Ovary (tissue), 9 donors: Measurements from ENCODE around the gene IL17REL. TPM values are rescaled to one million over a fixed set of nuclear protein-coding genes. Genes with fewer than 3 reads are reported as not detected.
A peak's percentile ranks its signal among the peaks of the same experiment; 100 is the strongest.

Experiments
- DNase-seq, 5 donors: peaks; one replicate each; pipeline ENCODE4 v3.0.0-alpha.2; 2019 to 2020
- H3K27ac ChIP-seq, 2 donors: fragments of 200-600 bp; one replicate each; pipeline versions ENCODE4 v1.5.1 to v1.8.0; 2019 to 2022
- H3K27me3 ChIP-seq: fragments of 200-600 bp; one replicate; pipeline ENCODE4 v1.8.0; 2022
- H3K36me3 ChIP-seq: fragments of 200-600 bp; sonication (generic); one replicate; pipeline ENCODE4 v1.5.1; 2019
- H3K4me1 ChIP-seq: one replicate; pipeline ENCODE4 v1.8.1; 2013; ENCODE audit warnings: mild to moderate bottlenecking, moderate library complexity; ENCODE audit not compliant: insufficient read depth
- H3K4me3 ChIP-seq: fragments of 200-600 bp; sonication (generic); one replicate; pipeline ENCODE4 v1.5.1; 2017
- H3K9me3 ChIP-seq, 2 donors: fragments of 200-600 bp in 1 of 2; sonication (generic) in 1 of 2; one replicate each; pipeline versions ENCODE4 v1.5.1 to v1.8.1; 2013 to 2019; ENCODE audit warnings: mild to moderate bottlenecking in 1 of 2, moderate library complexity in 1 of 2
- CTCF ChIP-seq, 3 donors: fragments of 450-650 bp in 2 of 3; fragments of 200-600 bp in 1 of 3; IDR thresholded peaks; one replicate each; pipeline versions ENCODE4 v1.5.1 to v1.8.0; 2016 to 2022; ENCODE audit warnings: antibody characterized with exemption in 3 of 3, mild to moderate bottlenecking in 1 of 3
- EP300 ChIP-seq: sonication (generic); formaldehyde crosslinking; IDR thresholded peaks from one replicate; pipeline ENCODE4 v1.6.1; 2017; ENCODE audit warnings: antibody characterized with exemption
- POLR2A ChIP-seq: fragments of 450-650 bp; IDR thresholded peaks from one replicate; pipeline ENCODE4 v1.6.1; 2017; ENCODE audit warnings: antibody characterized with exemption, mild to moderate bottlenecking, moderate library complexity
- WGBS, 3 donors: extraction: QIAGEN DNeasy Blood & Tissue Kit in 1 of 3; methylation state at CpG; one replicate each; pipeline versions ENCODE4 v1.1.5 to v1.1.7; 2013 to 2017; 5-methylcytosine and 5-hydroxymethylcytosine counted together
- intact Hi-C, 4 donors: fragments of 100-400 bp; cut with DNase I; formaldehyde crosslinking; loops; one replicate each; pipeline versions ENCODE4 v1.11.0 to v1.15.1; 2022 to 2023
- polyA plus RNA-seq, 2 donors: library from polyadenylated mRNA; stranded (reverse); fragments of 200-250 nt in 1 of 2; fragments of 350-450 nt in 1 of 2; fragmentation: Illumina TruSeq in 1 of 2; extraction: RNeasy Lipid Tissue Mini Kit (QIAGEN cat#74804) in 1 of 2; gene quantifications; one replicate each; pipeline ENCODE4 v1.2.3, GENCODE V29; 2013 to 2014
- total RNA-seq, 7 donors: library from RNA; depleted of rRNA in 2 of 7; stranded (reverse); fragments of >200 nt in 2 of 7; fragmentation: NEBNext Ultra II Directional in 3 of 7; extraction: Animal tissue kit (Norgen Biotek cat#: 25700) in 3 of 7; gene quantifications; one replicate each; pipeline versions ENCODE4 v1.1.0 to v1.2.4, GENCODE V29; 2016 to 2023
- donor health status: DM: no; HTN: no; CAD: no; lungs with moderate emphysema.
- donor health status: DM: no; HTN: no; CAD: no.
- donor health status: Bipolar disorder and iron deficiency.
- donor health status: DM: yes; HTN: yes; CAD: no.
- donor health status: DM: no; HTN: no; CAD: no.
- donor health status: DM: yes; HTN: yes; CAD: no.

Gene IL17REL
- total and polyA plus RNA-seq, 9 donors = 0.05 to 0.18 (median 0.10) TPM; not detected in 5

GRCh38 chr22:50010676-50011446 is 1.7 kb downstream of the IL17REL start:
- TF ChIP-seq POLR2A (no peak), EP300 (no peak), CTCF (IDR thresholded peaks at IDR 0.05) (no peak)
- DNase-seq = peak in 1 of 5 donors; percentile 31
- WGBS, 3 donors = 1 to 5% (median 2%) methylated on average over 40 to 60 of the region's 61 CpGs
- Histone ChIP-seq H3K36me3 (no peaks in the 10 kb centered on the region), H3K4me1 (peaks cover 2% of the 10 kb centered on the region), H3K27ac (no peak overlapping the region), H3K9me3 (no peaks in the 10 kb centered on the region), H3K4me3 (no peak overlapping the region), H3K27me3 (peaks cover 4% of the 10 kb centered on the region)
- intact Hi-C loops = no loop called here

GRCh38 chr22:50009765-50010675 is 2.5 kb downstream of the IL17REL start:
- H3K9me3 ChIP-seq = no peaks in the 10 kb centered on the region
- H3K4me3 ChIP-seq = no peak overlapping the region
- peaks cover 2% of the 10 kb centered on the region for H3K4me1 ChIP-seq
- H3K36me3 ChIP-seq = no peaks in the 10 kb centered on the region
- intact Hi-C loops = no loop called here
- WGBS, 3 donors = 54 to 71% (median 68%) methylated on average over 41 to 46 of the region's 46 CpGs
- DNase-seq = peak in 3 of 5 donors; percentile 15 to 23 (median 20)
- peaks cover 4% of the 10 kb centered on the region for H3K27me3 ChIP-seq
- TF ChIP-seq EP300 (no peak), CTCF (IDR thresholded peaks at IDR 0.05) (no peak), POLR2A (no peak)
- H3K27ac ChIP-seq = no peak overlapping the region

GRCh38 chr22:50009251-50009650 is 3.3 kb downstream of the IL17REL start:
- Histone ChIP-seq H3K36me3 (no peaks in the 10 kb centered on the region), H3K4me1 (no peaks in the 10 kb centered on the region), H3K27me3 (peaks cover 4% of the 10 kb centered on the region), H3K27ac (no peak overlapping the region), H3K9me3 (no peaks in the 10 kb centered on the region), H3K4me3 (no peak overlapping the region)
- TF ChIP-seq EP300 (no peak), CTCF (IDR thresholded peaks at IDR 0.05) (no peak), POLR2A (no peak)
- DNase-seq = peak in 1 of 5 donors; percentile 26
- WGBS, 3 donors = 87 to 89% (median 89%) methylated on average over 13 to 16 of the region's 16 CpGs
- intact Hi-C loops = no loop called here

- WGBS, 3 donors = 82 to 88% (median 87%) methylated on average over 22 to 24 of the region's 24 CpGs
- H3K27ac ChIP-seq = no peak overlapping the region
- H3K9me3 ChIP-seq = no peaks in the 10 kb centered on the region
- H3K4me3 ChIP-seq = no peak overlapping the region
- no peaks in the 10 kb centered on the region for H3K4me1 ChIP-seq
- no peak for TF ChIP-seq EP300
- TF ChIP-seq POLR2A = no peak
- TF ChIP-seq CTCF (IDR thresholded peaks at IDR 0.05) = no peak
- H3K27me3 ChIP-seq = no peaks in the 10 kb centered on the region
- intact Hi-C loops = no loop called here
- no peaks in the 10 kb centered on the region for H3K36me3 ChIP-seq
- DNase-seq = peak in 1 of 5 donors; percentile 24
Observed at GRCh38 chr22:50008151-50009040, 4.2 kb downstream of the IL17REL start.
